Brain pericyte (primary cell): Measurements from ENCODE around the gene POTEF.
"Not testable (repeated sequence)": the region's sequence is repeated elsewhere in the genome, so short reads cannot be mapped to it uniquely, and the experiment has no call there.

Experiments used
- DNase-seq: peaks from one replicate; pipeline ENCODE4 v3.0.0-alpha.2; 2012; ENCODE audit warnings: low read depth, low spot score

Gene POTEF

GRCh38 chr2:130152816-130153595, 24.0 kb upstream of the POTEF start:
- no peak for DNase-seq

- DNase-seq = not testable (repeated sequence)
Measured at GRCh38 chr2:130152136-130152815, 23.3 kb upstream of the POTEF start.

- not testable (repeated sequence) for DNase-seq
Measured at GRCh38 chr2:130151145-130151512, 22.1 kb upstream of the POTEF start.

- DNase-seq = no peak
Measured at GRCh38 chr2:130150181-130151144, 21.4 kb upstream of the POTEF start.

GRCh38 chr2:130148515-130148914, 19.5 kb upstream of the POTEF start:
- DNase-seq = not testable (repeated sequence)

GRCh38 chr2:130145006-130145414, 16.0 kb upstream of the POTEF start, which contains the start of gene CCDC74B:
CCDC74B (minus strand) TSS chr2:130145112; CDS start chr2:130144996, 116 bp downstream.
- not testable (repeated sequence) for DNase-seq

GRCh38 chr2:130143266-130144039, 14.4 kb upstream of the POTEF start:
- DNase-seq = not testable (repeated sequence)

GRCh38 chr2:130142396-130143265, 13.6 kb upstream of the POTEF start:
- DNase-seq = not testable (repeated sequence)

- DNase-seq = not testable (repeated sequence)
Measured at GRCh38 chr2:130141645-130142370, 12.8 kb upstream of the POTEF start.

- not testable (repeated sequence) for DNase-seq
Measured at GRCh38 chr2:130141002-130141401, 12.0 kb upstream of the POTEF start.

GRCh38 chr2:130140516-130140915, 11.5 kb upstream of the POTEF start:
- not testable (repeated sequence) for DNase-seq

GRCh38 chr2:130139331-130140280, 10.6 kb upstream of the POTEF start:
- not testable (repeated sequence) for DNase-seq

- not testable (repeated sequence) for DNase-seq
Measured at GRCh38 chr2:130138841-130139251, 9.8 kb upstream of the POTEF start.

- not testable (repeated sequence) for DNase-seq
Measured at GRCh38 chr2:130138326-130138725, 9.3 kb upstream of the POTEF start.

GRCh38 chr2:130137118-130137517, 8.1 kb upstream of the POTEF start:
- not testable (repeated sequence) for DNase-seq

GRCh38 chr2:130136546-130136945, 7.5 kb upstream of the POTEF start:
- not testable (repeated sequence) for DNase-seq

GRCh38 chr2:130135692-130136541, 6.9 kb upstream of the POTEF start:
- no peak for DNase-seq
